K562 (cell line): Measurements from ENCODE around the gene SDF4. TPM values are rescaled to one million over a fixed set of nuclear protein-coding genes. Genes with fewer than 3 reads are reported as not detected.

Experiments used
- BHLHE40 ChIP-seq: IDR thresholded peaks from 2 replicates; pipeline ENCODE4 v1.6.1; 2011; ENCODE audit warnings: low read length, improper control_type of control experiment
- BRD4 ChIP-seq: fragments of 200-600 bp; sonication (generic); IDR thresholded peaks from 2 replicates; pipeline ENCODE4 v1.6.1; 2017; ENCODE audit warnings: inconsistent platforms
- CHD2 ChIP-seq: IDR thresholded peaks from 2 replicates; pipeline ENCODE4 v1.6.1; 2011; ENCODE audit warnings: low read depth, low read length
- CXXC5 ChIP-seq: fragments of 250-450 bp; sonication (Bioruptor Pico); IDR thresholded peaks from 2 replicates; pipeline ENCODE4 v1.8.0; 2022; ENCODE audit warnings: inconsistent platforms, mild to moderate bottlenecking, moderate library complexity
- HIVEP1 ChIP-seq: fragments of 250-450 bp; sonication (Bioruptor Pico); IDR thresholded peaks from 2 replicates; pipeline ENCODE4 v1.4.0; 2020; ENCODE audit warnings: mild to moderate bottlenecking
- MAZ ChIP-seq, 2 experiments: fragments of 450-650 bp in 1 of 2; sonication (generic) in 1 of 2; formaldehyde crosslinking; IDR thresholded peaks in 1 of 2; conservative IDR thresholded peaks in 1 of 2; 2 replicates each; pipeline versions ENCODE4 v1.4.0 to v1.5.0; 2020; ENCODE audit warnings: mild to moderate bottlenecking in 1 of 2, missing genetic modification reagents in 1 of 2
- MXI1 ChIP-seq: IDR thresholded peaks from 2 replicates; pipeline ENCODE4 v1.6.1; 2011; ENCODE audit warnings: low read depth, mild to moderate bottlenecking, improper control_type of control experiment, low read length
- NFXL1 ChIP-seq: fragments of 450-650 bp; formaldehyde crosslinking; IDR thresholded peaks from 2 replicates; pipeline ENCODE4 v1.4.0; 2021; ENCODE audit warnings: mild to moderate bottlenecking
- RBM25 ChIP-seq: fragments of 200-400 bp; formaldehyde crosslinking; IDR thresholded peaks from 2 replicates; pipeline ENCODE4 v1.6.1; 2018; ENCODE audit warnings: low read length, low read depth, moderate library complexity; ENCODE audit not compliant: severe bottlenecking
- SIN3B ChIP-seq: fragments of 450-650 bp; IDR thresholded peaks from 2 replicates; pipeline ENCODE4 v1.6.1; 2017; ENCODE audit warnings: low read depth, mild to moderate bottlenecking, moderate library complexity
- SMAD4 ChIP-seq: fragments of 250-450 bp; sonication (Bioruptor Pico); conservative IDR thresholded peaks from 2 replicates; pipeline ENCODE4 v1.8.0; 2021; ENCODE audit warnings: inconsistent platforms, mild to moderate bottlenecking, moderate library complexity
- SPI1 ChIP-seq: IDR thresholded peaks from 2 replicates; pipeline ENCODE4 v1.6.1; 2011; ENCODE audit warnings: low read depth, low read length, control low read depth, borderline replicate concordance
- SRF ChIP-seq, 2 experiments: fragments of 250-450, 450-650 bp in 1 of 2; sonication (Bioruptor Pico) in 1 of 2; sonication (generic) in 1 of 2; formaldehyde crosslinking; IDR thresholded peaks; 2 replicates each; pipeline versions ENCODE4 v1.5.0 to v1.5.1; 2020 to 2022; ENCODE audit warnings: mild to moderate bottlenecking in 1 of 2, missing genetic modification reagents in 1 of 2
- STAG1 ChIP-seq: sonication (generic); formaldehyde crosslinking; IDR thresholded peaks from 2 replicates; pipeline ENCODE4 v1.5.0; 2020; ENCODE audit warnings: missing genetic modification reagents, borderline replicate concordance
- U2AF1 ChIP-seq: fragments of 200-400 bp; formaldehyde crosslinking; optimal IDR thresholded peaks from 2 replicates; pipeline ENCODE3; 2017; ENCODE audit warnings: mild to moderate bottlenecking, low read depth, low read length, moderate library complexity
- YY1 ChIP-seq, 3 experiments: IDR thresholded peaks; 2 replicates each; pipeline ENCODE4 v1.6.1; 2011; ENCODE audit warnings: low read length in 2 of 3, mild to moderate bottlenecking in 2 of 3, moderate library complexity in 2 of 3, borderline replicate concordance in 1 of 3, control low read depth in 1 of 3, low read depth in 1 of 3; ENCODE audit not compliant: insufficient read depth in 3 of 3, insufficient replicate concordance in 2 of 3, control insufficient read depth in 1 of 3, insufficient read length in 1 of 3; ENCODE audit errors: extremely low read depth in 1 of 3
- ZNF232 ChIP-seq: sonication (generic); formaldehyde crosslinking; IDR thresholded peaks from 2 replicates; pipeline ENCODE4 v1.8.0; 2022; ENCODE audit warnings: mild to moderate bottlenecking, missing genetic modification reagents
- ZNF764 ChIP-seq: fragments of 250-450 bp; sonication (Bioruptor Pico); IDR thresholded peaks from 2 replicates; pipeline ENCODE4 v1.4.0; 2020; ENCODE audit warnings: low read depth, mild to moderate bottlenecking, moderate library complexity
- polyA plus RNA-seq, 8 experiments: library from polyadenylated mRNA; depleted of rRNA in 4 of 8; stranded (reverse) in 5 of 8; unstranded in 3 of 8; fragments of >200 nt; fragmentation: Nextera tagmentation in 2 of 8; fragmentation: Illumina TruSeq in 1 of 8; extraction: Ambion mirVana in 2 of 8; extraction: Trizol in 1 of 8; gene quantifications; 2 replicates each; pipeline versions ENCODE4 v1.2.1 to v1.2.3, GENCODE V29; 2011 to 2014; ENCODE audit warnings: inconsistent platforms in 1 of 8, missing spikeins in 1 of 8
- total RNA-seq, 7 experiments: library from RNA; depleted of rRNA in 6 of 7; stranded (reverse); fragments of >200 nt in 6 of 7; fragmentation: Illumina TruSeq in 2 of 7; extraction: Trizol in 2 of 7; gene quantifications; 2 replicates each; pipeline versions ENCODE4 v1.2.1 to v1.2.3, GENCODE V29; 2011 to 2021; ENCODE audit warnings: low replicate concordance in 1 of 7
- TF ChIP-seq, protein P1 (sequence below): fragments of 450-650 bp; IDR thresholded peaks from 2 replicates; pipeline ENCODE4 v1.6.1; 2016; ENCODE audit warnings: missing biosample characterization, missing genetic modification characterization
- TF ChIP-seq, protein P2 (sequence below), 2 experiments: fragments of 450-650 bp; conservative IDR thresholded peaks; 2 replicates each; pipeline ENCODE4 v1.6.1; 2017; ENCODE audit warnings: mild to moderate bottlenecking in 2 of 2, moderate library complexity in 2 of 2
- TF ChIP-seq, protein P3 (sequence below): sonication (generic); formaldehyde crosslinking; IDR thresholded peaks from 2 replicates; pipeline ENCODE4 v1.8.0; 2022; ENCODE audit warnings: missing genetic modification reagents, mild to moderate bottlenecking, moderate library complexity, borderline replicate concordance
- TF ChIP-seq, protein P4 (sequence below), 2 experiments: fragments of 250-450 bp in 1 of 2; fragments of 450-650 bp in 1 of 2; sonication (Bioruptor Pico) in 1 of 2; IDR thresholded peaks; 2 replicates each; pipeline versions ENCODE4 v1.6.1 to v1.8.0; 2016 to 2021; ENCODE audit warnings: mild to moderate bottlenecking in 2 of 2, moderate library complexity in 2 of 2, missing compliant biosample characterization in 1 of 2, missing genetic modification characterization in 1 of 2

SDF4 gene
- total and polyA plus RNA-seq, 9 of the 15 experiments (the other 6 are each of a cell fraction or from before 2014, with no cell fraction given) = 0.35 to 160 (median 65.2) TPM

DNA sequence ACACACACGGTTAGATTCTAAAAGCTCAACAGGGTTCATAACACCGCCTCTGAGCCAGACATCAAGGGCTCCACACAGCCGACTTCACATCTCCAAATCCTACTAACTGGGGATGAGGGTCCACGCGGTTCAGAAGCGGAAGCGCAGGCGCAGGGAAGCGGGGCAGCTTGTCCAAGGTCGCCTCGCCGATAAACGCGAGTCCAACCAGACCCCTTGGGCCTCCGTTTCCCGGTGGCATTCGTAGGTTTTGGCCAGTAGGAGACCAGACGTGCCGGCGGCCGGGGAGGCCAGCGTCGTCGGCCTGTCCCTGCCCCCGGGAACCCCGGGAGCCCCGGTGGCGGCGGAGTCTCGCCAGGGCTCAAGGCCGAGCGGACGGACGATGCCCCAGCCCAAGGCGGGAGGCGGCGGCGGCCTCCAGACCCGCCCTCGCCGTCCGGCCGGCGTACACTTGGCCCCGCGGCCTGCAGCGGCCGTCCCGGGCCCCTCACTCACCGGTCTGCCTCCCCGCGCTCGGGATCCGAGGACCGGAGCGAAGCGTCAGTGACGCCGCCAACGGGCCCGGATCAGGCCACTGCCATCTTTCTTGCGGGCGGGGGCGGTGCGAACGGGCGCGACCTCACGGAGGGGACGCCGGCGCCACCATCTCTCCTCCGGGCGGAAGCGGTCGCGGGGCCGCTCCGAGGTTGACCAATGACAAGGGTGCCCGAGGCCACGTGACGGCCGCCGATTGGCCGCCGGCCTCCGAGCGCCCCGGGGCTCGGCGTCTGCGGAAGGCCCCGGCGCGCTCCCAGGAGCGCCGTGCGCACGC lies at the start of gene SDF4 (continued):
- TF ChIP-seq SIN3B (peak; percentile 90), YY1 (IDR thresholded peaks at IDR 0.05; ENCODE audit: borderline replicate concordance in 1 of 3, control insufficient read depth in 1 of 3, extremely low read depth in 1 of 3, insufficient read depth in 3 of 3, insufficient read length in 1 of 3, insufficient replicate concordance in 2 of 3, low read depth in 1 of 3, low read length in 2 of 3) (peak; percentile 98 to 100 (median 99)), ZNF232 (CRISPR knock-in tag) (no peak), HIVEP1 (CRISPR knock-in tag) (peak; percentile 63; the same call in 1 of the 2 replicates), CXXC5 (CRISPR knock-in tag) (peak; percentile 99; the same call in 1 of the 2 replicates), STAG1 (CRISPR knock-in tag) (peak; percentile 62; the same call in 1 of the 2 replicates), MXI1 (0 out of 2 replicates have a peak, but pooled peaks have one; percentile 33), U2AF1 (peak; percentile 93), CHD2 (peak; percentile 64), BRD4 (peak; percentile 80), BHLHE40 (peak; percentile 49; the same call in 1 of the 2 replicates), MAZ (CRISPR knock-in tag; conservative IDR thresholded peaks at IDR 0.05 in 1 of 2, IDR thresholded peaks at IDR 0.05 in 1 of 2) (peak; percentile 87 to 92), SPI1 (peak; percentile 73; the same call in 1 of the 2 replicates), NFXL1 (CRISPR knock-in tag) (no peak), RBM25 (peak; percentile 99), SRF (CRISPR knock-in tag; IDR thresholded peaks at IDR 0.05) (peak in 1 of 2 experiments; percentile 39; a peak in 1 of 4 replicates), SMAD4 (CRISPR knock-in tag) (no peak; the same call in 1 of the 2 replicates), ZNF764 (CRISPR knock-in tag) (no peak)
- TF ChIP-seq, protein P1, sequence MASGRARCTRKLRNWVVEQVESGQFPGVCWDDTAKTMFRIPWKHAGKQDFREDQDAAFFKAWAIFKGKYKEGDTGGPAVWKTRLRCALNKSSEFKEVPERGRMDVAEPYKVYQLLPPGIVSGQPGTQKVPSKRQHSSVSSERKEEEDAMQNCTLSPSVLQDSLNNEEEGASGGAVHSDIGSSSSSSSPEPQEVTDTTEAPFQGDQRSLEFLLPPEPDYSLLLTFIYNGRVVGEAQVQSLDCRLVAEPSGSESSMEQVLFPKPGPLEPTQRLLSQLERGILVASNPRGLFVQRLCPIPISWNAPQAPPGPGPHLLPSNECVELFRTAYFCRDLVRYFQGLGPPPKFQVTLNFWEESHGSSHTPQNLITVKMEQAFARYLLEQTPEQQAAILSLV (tag) = no peak
- TF ChIP-seq, protein P2, sequence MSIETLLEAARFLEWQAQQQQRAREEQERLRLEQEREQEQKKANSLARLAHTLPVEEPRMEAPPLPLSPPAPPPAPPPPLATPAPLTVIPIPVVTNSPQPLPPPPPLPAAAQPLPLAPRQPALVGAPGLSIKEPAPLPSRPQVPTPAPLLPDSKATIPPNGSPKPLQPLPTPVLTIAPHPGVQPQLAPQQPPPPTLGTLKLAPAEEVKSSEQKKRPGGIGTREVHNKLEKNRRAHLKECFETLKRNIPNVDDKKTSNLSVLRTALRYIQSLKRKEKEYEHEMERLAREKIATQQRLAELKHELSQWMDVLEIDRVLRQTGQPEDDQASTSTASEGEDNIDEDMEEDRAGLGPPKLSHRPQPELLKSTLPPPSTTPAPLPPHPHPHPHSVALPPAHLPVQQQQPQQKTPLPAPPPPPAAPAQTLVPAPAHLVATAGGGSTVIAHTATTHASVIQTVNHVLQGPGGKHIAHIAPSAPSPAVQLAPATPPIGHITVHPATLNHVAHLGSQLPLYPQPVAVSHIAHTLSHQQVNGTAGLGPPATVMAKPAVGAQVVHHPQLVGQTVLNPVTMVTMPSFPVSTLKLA (conservative IDR thresholded peaks at IDR 0.05) = peak in 1 of 2 experiments; percentile 86
- TF ChIP-seq, protein P3, sequence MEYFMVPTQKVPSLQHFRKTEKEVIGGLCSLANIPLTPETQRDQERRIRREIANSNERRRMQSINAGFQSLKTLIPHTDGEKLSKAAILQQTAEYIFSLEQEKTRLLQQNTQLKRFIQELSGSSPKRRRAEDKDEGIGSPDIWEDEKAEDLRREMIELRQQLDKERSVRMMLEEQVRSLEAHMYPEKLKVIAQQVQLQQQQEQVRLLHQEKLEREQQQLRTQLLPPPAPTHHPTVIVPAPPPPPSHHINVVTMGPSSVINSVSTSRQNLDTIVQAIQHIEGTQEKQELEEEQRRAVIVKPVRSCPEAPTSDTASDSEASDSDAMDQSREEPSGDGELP (CRISPR knock-in tag) = peak; percentile 60; the same call in 1 of the 2 replicates
- TF ChIP-seq, protein P4, sequence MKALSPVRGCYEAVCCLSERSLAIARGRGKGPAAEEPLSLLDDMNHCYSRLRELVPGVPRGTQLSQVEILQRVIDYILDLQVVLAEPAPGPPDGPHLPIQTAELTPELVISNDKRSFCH (CRISPR knock-in tag; IDR thresholded peaks at IDR 0.05) = no peak
- TF ChIP-seq, protein P4 (tag; IDR thresholded peaks at IDR 0.05) = peak; percentile 88
